Coronary artery (tissue), 2 donors: ENCODE measurements around the gene KCNMB2.
"Not testable (repeated sequence)": the region's sequence is repeated elsewhere in the genome, so short reads cannot be mapped to it uniquely, and the experiment has no call there.

ENCODE experiments used
- DNase-seq: peaks from one replicate; pipeline ENCODE4 v3.0.0-alpha.2; 2017; ENCODE audit warnings: low spot score
- H3K27ac ChIP-seq, 2 donors: fragments of 200-600 bp; sonication (generic); one replicate each; pipeline ENCODE4 v1.5.1; 2016 to 2019
- H3K4me3 ChIP-seq: fragments of 200-600 bp; sonication (generic); 2 replicates; pipeline ENCODE4 v1.5.1; 2016; ENCODE audit warnings: mild to moderate bottlenecking, moderate library complexity
- CTCF ChIP-seq: fragments of 200-600 bp; sonication (generic); IDR thresholded peaks from one replicate; pipeline ENCODE4 v1.5.1; 2019; ENCODE audit warnings: antibody characterized with exemption

The KCNMB2 gene

GRCh38 chr3:178847190-178847589 lies 311.0 kb downstream of the KCNMB2 start:
- no peak overlapping the region for H3K4me3 ChIP-seq
- peak overlapping the region in 1 of 2 donors; percentile 39 for H3K27ac ChIP-seq
- no peak for DNase-seq
- TF ChIP-seq CTCF, result no peak

GRCh38 chr3:178849199-178849910 lies 313.1 kb downstream of the KCNMB2 start:
- H3K27ac ChIP-seq, result no peak overlapping the region
- no peak for DNase-seq
- H3K4me3 ChIP-seq, result no peak overlapping the region
- no peak for TF ChIP-seq CTCF

GRCh38 chr3:178850450-178851190 lies 314.4 kb downstream of the KCNMB2 start:
- TF ChIP-seq CTCF, result no peak
- DNase-seq, result no peak
- Histone ChIP-seq H3K4me3 (no peak overlapping the region), H3K27ac (no peak overlapping the region)

GRCh38 chr3:178851564-178851963 lies 315.3 kb downstream of the KCNMB2 start:
- Histone ChIP-seq H3K27ac (no peak overlapping the region), H3K4me3 (no peak overlapping the region)
- DNase-seq, result no peak
- TF ChIP-seq CTCF, result no peak

GRCh38 chr3:178856804-178857203 lies 320.6 kb downstream of the KCNMB2 start:
- no peak overlapping the region for H3K27ac ChIP-seq
- no peak for TF ChIP-seq CTCF
- H3K4me3 ChIP-seq, result no peak overlapping the region
- DNase-seq, result no peak

- Histone ChIP-seq H3K27ac (no peak overlapping the region), H3K4me3 (no peak overlapping the region)
- no peak for DNase-seq
- TF ChIP-seq CTCF, result no peak
Measured at GRCh38 chr3:178859386-178859785, 323.1 kb downstream of the KCNMB2 start.

GRCh38 chr3:178859900-178860436 lies 323.7 kb downstream of the KCNMB2 start:
- H3K4me3 ChIP-seq, H3K27ac ChIP-seq, DNase-seq: not testable (repeated sequence)
